Smooth muscle cell (in vitro differentiated cells): ENCODE measurements around the gene PTPN7. TPM values are rescaled to one million over a fixed set of nuclear protein-coding genes. Genes with fewer than 3 reads are reported as not detected.

ENCODE experiments used
- DNase-seq: peaks from one replicate; lab custom pipeline; 2025; ENCODE audit not compliant: unreplicated experiment; lab: John Stamatoyannopoulos, UW
- H2AFZ ChIP-seq: fragments of 200-600 bp; sonication (generic); 2 replicates; pipeline ENCODE4 v1.6.0; 2016; ENCODE audit warnings: antibody characterized with exemption, low read depth, mild to moderate bottlenecking
- H3F3A ChIP-seq: fragments of 200-600 bp; sonication (generic); 2 replicates; pipeline ENCODE4 v1.6.0; 2017; ENCODE audit warnings: antibody characterized with exemption, low read depth
- H3K27ac ChIP-seq: fragments of 200-600 bp; sonication (generic); 2 replicates; pipeline ENCODE4 v1.5.1; 2016; ENCODE audit warnings: low read depth, mild to moderate bottlenecking
- H3K27me3 ChIP-seq: fragments of 200-600 bp; sonication (generic); 2 replicates; pipeline ENCODE4 v1.6.1; 2016; ENCODE audit warnings: low read depth, mild to moderate bottlenecking
- H3K36me3 ChIP-seq: fragments of 200-600 bp; sonication (generic); 2 replicates; pipeline ENCODE4 v1.5.1; 2016; ENCODE audit warnings: low read depth
- H3K4me1 ChIP-seq: fragments of 200-600 bp; sonication (generic); 2 replicates; pipeline ENCODE4 v1.5.1; 2016; ENCODE audit warnings: low read depth
- H3K4me2 ChIP-seq: fragments of 200-600 bp; sonication (generic); 2 replicates; pipeline ENCODE4 v1.6.0; 2016; ENCODE audit warnings: mild to moderate bottlenecking
- H3K4me3 ChIP-seq: fragments of 200-600 bp; sonication (generic); 2 replicates; pipeline ENCODE4 v1.5.1; 2016; ENCODE audit warnings: mild to moderate bottlenecking
- H3K79me2 ChIP-seq: fragments of 200-600 bp; sonication (generic); 2 replicates; pipeline ENCODE4 v1.6.0; 2016; ENCODE audit warnings: low read depth, mild to moderate bottlenecking
- H3K9ac ChIP-seq: fragments of 200-600 bp; sonication (generic); 2 replicates; pipeline ENCODE4 v1.6.0; 2016; ENCODE audit warnings: low read depth
- H3K9me3 ChIP-seq: fragments of 200-600 bp; sonication (generic); replicated peaks from 2 replicates; pipeline ENCODE4 v1.5.1; 2016; ENCODE audit warnings: low read depth
- H4K20me1 ChIP-seq: fragments of 200-600 bp; sonication (generic); 2 replicates; pipeline ENCODE4 v1.6.0; 2016; ENCODE audit warnings: low read depth
- CTCF ChIP-seq: fragments of 200-600 bp; sonication (generic); IDR thresholded peaks from 2 replicates; pipeline ENCODE4 v1.5.1; 2017; ENCODE audit warnings: borderline replicate concordance, mild to moderate bottlenecking, antibody characterized with exemption; ENCODE audit not compliant: insufficient read depth, poor library complexity, severe bottlenecking
- WGBS: methylation state at CpG from one replicate; pipeline ENCODE4 v1.1.7; 2016; ENCODE audit warnings: low lambda C conversion rate; 5-methylcytosine and 5-hydroxymethylcytosine counted together
- polyA plus RNA-seq: library from polyadenylated mRNA; unstranded; fragments of >200 nt; fragmentation: Nextera tagmentation; extraction: Ambion mirVana; gene quantifications from 2 replicates; pipeline ENCODE4 v1.2.1, GENCODE V29; 2016
- total RNA-seq: library from RNA; depleted of rRNA; stranded (reverse); fragments of >200 nt; gene quantifications from 2 replicates; pipeline ENCODE4 v1.2.3, GENCODE V29; 2014

Gene PTPN7
- total and polyA plus RNA-seq, 2 experiments from 2014 or later, result not detected

- Histone ChIP-seq H3K27ac (no peak overlapping the region), H2AFZ (no peak overlapping the region), H3K4me1 (peaks cover 3% of the 10 kb centered on the region), H3K79me2 (no peaks in the 10 kb centered on the region), H3K9ac (no peak overlapping the region), H4K20me1 (no peaks in the 10 kb centered on the region), H3K4me3 (no peak overlapping the region), H3K27me3 (no peaks in the 10 kb centered on the region), H3K9me3 (no peaks in the 10 kb centered on the region), H3K4me2 (no peak overlapping the region), H3K36me3 (no peaks in the 10 kb centered on the region), H3F3A (no peaks in the 10 kb centered on the region)
- no peak for DNase-seq
- WGBS, result 81% methylated on average over 11 of the region's 11 CpGs
- no peak for TF ChIP-seq CTCF
Observed at GRCh38 chr1:202164271-202165037, 4.1 kb upstream of the PTPN7 start.

- Histone ChIP-seq H2AFZ (no peak overlapping the region), H3K9me3 (no peaks in the 10 kb centered on the region), H3K4me3 (no peak overlapping the region), H3K27me3 (no peaks in the 10 kb centered on the region), H3K9ac (no peak overlapping the region), H3K27ac (no peak overlapping the region), H3K79me2 (no peaks in the 10 kb centered on the region), H3K36me3 (no peaks in the 10 kb centered on the region), H3K4me1 (peaks cover 3% of the 10 kb centered on the region), H3F3A (no peaks in the 10 kb centered on the region), H3K4me2 (no peak overlapping the region), H4K20me1 (no peaks in the 10 kb centered on the region)
- DNase-seq, result no peak
- 66% methylated on average over 12 of the region's 12 CpGs for WGBS
- TF ChIP-seq CTCF, result no peak
Observed at GRCh38 chr1:202163281-202164270, 3.2 kb upstream of the PTPN7 start.

GRCh38 chr1:202162418-202163280 lies 2.2 kb upstream of the PTPN7 start:
- no peak overlapping the region for H3K27ac ChIP-seq
- no peaks in the 10 kb centered on the region for H3K36me3 ChIP-seq
- no peaks in the 10 kb centered on the region for H3K79me2 ChIP-seq
- DNase-seq, result no peak
- no peaks in the 10 kb centered on the region for H3K27me3 ChIP-seq
- no peak for TF ChIP-seq CTCF
- peaks cover 3% of the 10 kb centered on the region for H3K4me1 ChIP-seq
- no peaks in the 10 kb centered on the region for H3K9me3 ChIP-seq
- no peaks in the 10 kb centered on the region for H4K20me1 ChIP-seq
- H3F3A ChIP-seq, result no peaks in the 10 kb centered on the region
- H3K9ac ChIP-seq, result no peak overlapping the region
- no peak overlapping the region for H3K4me2 ChIP-seq
- no peak overlapping the region for H3K4me3 ChIP-seq
- H2AFZ ChIP-seq, result no peak overlapping the region
- 71% methylated on average over 14 of the region's 15 CpGs for WGBS
